Kidney (tissue), 14 donors: ENCODE results near the gene CCSER2. TPM values are rescaled to one million over a fixed set of nuclear protein-coding genes. Genes with fewer than 3 reads are reported as not detected.
A peak's percentile ranks its signal among the peaks of the same experiment; 100 is the strongest.

Experiments used
- DNase-seq, 5 donors: peaks; one replicate each; pipeline ENCODE4 v3.0.0-alpha.2; 2013 to 2020
- FAIRE-seq: peaks from 2 replicates; lab custom pipeline; 2012; peaks lifted over from hg19 to GRCh38; lab: Jason Lieb, UNC
- H3K27ac ChIP-seq, 2 donors: one replicate each; pipeline ENCODE4 v1.7.0; 2013; ENCODE audit warnings: low read depth in 2 of 2, low read length in 2 of 2, inconsistent platforms in 1 of 2
- H3K27me3 ChIP-seq: one replicate; pipeline ENCODE4 v1.7.1; 2013; ENCODE audit warnings: low read length, inconsistent platforms; ENCODE audit not compliant: control insufficient read depth, insufficient read depth
- H3K36me3 ChIP-seq, 3 donors: one replicate each; pipeline versions ENCODE4 v1.7.0 to v1.7.1; 2013; ENCODE audit warnings: low read length in 3 of 3, control low read depth in 1 of 3, inconsistent platforms in 1 of 3; ENCODE audit not compliant: insufficient read depth in 3 of 3, control insufficient read depth in 2 of 3
- H3K4me1 ChIP-seq, 3 donors: one replicate each; pipeline versions ENCODE4 v1.7.0 to v1.7.1; 2013; ENCODE audit warnings: low read length in 3 of 3, inconsistent platforms in 1 of 3, low read depth in 1 of 3; ENCODE audit not compliant: control insufficient read depth in 2 of 3, insufficient read depth in 2 of 3
- H3K4me3 ChIP-seq, 3 donors: one replicate each; pipeline versions ENCODE4 v1.7.0 to v1.8.1; 2013; ENCODE audit warnings: low read length in 3 of 3, control low read depth in 1 of 3, inconsistent platforms in 1 of 3
- H3K9ac ChIP-seq, 3 donors: one replicate each; pipeline versions ENCODE4 v1.7.0 to v1.7.1; 2013; ENCODE audit warnings: low read length in 3 of 3, control low read depth in 1 of 3, inconsistent platforms in 1 of 3
- H3K9me3 ChIP-seq, 3 donors: one replicate each; pipeline versions ENCODE4 v1.7.0 to v1.7.1; 2013; ENCODE audit warnings: low read length in 3 of 3, control low read depth in 1 of 3, inconsistent platforms in 1 of 3; ENCODE audit not compliant: control insufficient read depth in 2 of 3, insufficient read depth in 1 of 3
- intact Hi-C: fragments of 100-400 bp; cut with DNase I; formaldehyde crosslinking; loops from one replicate; pipeline ENCODE4 v1.11.1; 2022
- polyA plus RNA-seq: library from polyadenylated mRNA; stranded (reverse); fragments of 350-450 nt; fragmentation: Illumina TruSeq; extraction: RNeasy Lipid Tissue Mini Kit (QIAGEN cat#74804); gene quantifications from one replicate; pipeline ENCODE4 v1.2.3, GENCODE V29; 2014; ENCODE audit warnings: low read depth, low replicate concordance; ENCODE audit not compliant: insufficient read depth
- total RNA-seq: library from RNA; stranded (reverse); fragmentation: NEBNext Ultra II Directional; extraction: Animal tissue kit (Norgen Biotek cat#: 25700); gene quantifications from one replicate; pipeline ENCODE4 v1.2.1, GENCODE V29; 2021
- TF ChIP-seq, protein P1 (sequence below): IDR thresholded peaks from 3 replicates; pipeline ENCODE4 v1.5.1; 2012; ENCODE audit warnings: mild to moderate bottlenecking, moderate library complexity, borderline replicate concordance; ENCODE audit not compliant: insufficient read depth; ENCODE audit errors: extremely low read depth
- donor health status: control.
- donor health status: control.
- donor health status: control.
- donor health status: control.
- donor health status: control.
- donor health status: DM: yes; HTN: yes; CAD: no.
- donor health status: Normal renal cell carcinoma (clear cell type).

Gene CCSER2
- total and polyA plus RNA-seq, 2 donors from 2014 or later = 12.6 to 46.4 TPM

DNA sequence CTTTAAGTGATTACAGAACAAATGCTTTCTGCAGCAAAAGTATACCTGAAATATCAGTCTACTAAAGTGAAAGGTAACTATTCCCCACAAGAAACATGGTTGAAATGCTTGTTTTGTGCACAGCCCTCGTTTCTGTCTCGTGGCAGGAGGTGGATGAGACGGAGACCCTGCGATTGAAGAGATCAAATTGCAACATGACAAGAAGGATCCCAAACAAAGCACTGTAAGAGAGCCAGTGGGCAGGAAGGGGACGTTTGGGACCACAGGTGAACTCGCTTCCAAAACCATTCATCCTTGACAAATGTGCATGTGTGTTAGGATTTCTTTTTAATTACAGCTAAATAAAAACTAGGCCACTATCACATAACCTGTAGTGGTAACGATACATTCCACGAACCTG is 192.6 kb downstream of the CCSER2 start:
- no peak overlapping the region for H3K9ac ChIP-seq
- no peaks in the 10 kb centered on the region for H3K36me3 ChIP-seq

DNA sequence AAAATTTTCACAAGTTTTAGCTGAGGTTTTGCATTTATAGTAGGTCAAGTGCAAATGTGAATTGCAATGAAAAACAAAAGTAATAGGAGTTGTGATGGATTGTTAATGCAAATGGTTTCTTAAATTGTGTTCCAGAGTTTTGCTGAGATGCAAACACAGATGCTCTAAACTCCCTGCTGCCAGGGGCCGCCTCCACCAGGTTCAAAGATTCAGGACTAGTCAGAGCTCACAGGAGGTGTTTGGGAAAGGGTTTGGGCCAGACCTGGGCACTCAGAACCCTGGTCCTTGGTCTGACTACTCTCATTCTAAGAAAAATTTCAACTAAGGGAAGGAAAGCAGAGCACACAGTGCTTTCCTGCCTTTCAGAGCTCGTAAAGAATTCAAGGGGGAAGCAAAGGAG is 193.1 kb downstream of the CCSER2 start:
- Histone ChIP-seq H3K9me3 (no peaks in the 10 kb centered on the region), H3K9ac (no peak overlapping the region), H3K4me1 (no peaks in the 10 kb centered on the region), H3K27ac (no peak overlapping the region), H3K4me3 (no peak overlapping the region), H3K36me3 (no peaks in the 10 kb centered on the region), H3K27me3 (no peaks in the 10 kb centered on the region)
- intact Hi-C loops = no loop called here
- TF ChIP-seq, protein P1, sequence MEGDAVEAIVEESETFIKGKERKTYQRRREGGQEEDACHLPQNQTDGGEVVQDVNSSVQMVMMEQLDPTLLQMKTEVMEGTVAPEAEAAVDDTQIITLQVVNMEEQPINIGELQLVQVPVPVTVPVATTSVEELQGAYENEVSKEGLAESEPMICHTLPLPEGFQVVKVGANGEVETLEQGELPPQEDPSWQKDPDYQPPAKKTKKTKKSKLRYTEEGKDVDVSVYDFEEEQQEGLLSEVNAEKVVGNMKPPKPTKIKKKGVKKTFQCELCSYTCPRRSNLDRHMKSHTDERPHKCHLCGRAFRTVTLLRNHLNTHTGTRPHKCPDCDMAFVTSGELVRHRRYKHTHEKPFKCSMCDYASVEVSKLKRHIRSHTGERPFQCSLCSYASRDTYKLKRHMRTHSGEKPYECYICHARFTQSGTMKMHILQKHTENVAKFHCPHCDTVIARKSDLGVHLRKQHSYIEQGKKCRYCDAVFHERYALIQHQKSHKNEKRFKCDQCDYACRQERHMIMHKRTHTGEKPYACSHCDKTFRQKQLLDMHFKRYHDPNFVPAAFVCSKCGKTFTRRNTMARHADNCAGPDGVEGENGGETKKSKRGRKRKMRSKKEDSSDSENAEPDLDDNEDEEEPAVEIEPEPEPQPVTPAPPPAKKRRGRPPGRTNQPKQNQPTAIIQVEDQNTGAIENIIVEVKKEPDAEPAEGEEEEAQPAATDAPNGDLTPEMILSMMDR = no peak
- FAIRE-seq (no peak), DNase-seq (no peak)

More for the DNA sequence above, 192.6 kb downstream of the CCSER2 start:
- Histone ChIP-seq H3K27ac (no peak overlapping the region), H3K4me3 (no peak overlapping the region), H3K4me1 (no peaks in the 10 kb centered on the region), H3K27me3 (no peaks in the 10 kb centered on the region), H3K9me3 (no peaks in the 10 kb centered on the region)
- intact Hi-C loops = no loop called here
- TF ChIP-seq, protein P1 = no peak
- FAIRE-seq = no peak
- DNase-seq = peak in 1 of 5 donors; percentile 37

DNA sequence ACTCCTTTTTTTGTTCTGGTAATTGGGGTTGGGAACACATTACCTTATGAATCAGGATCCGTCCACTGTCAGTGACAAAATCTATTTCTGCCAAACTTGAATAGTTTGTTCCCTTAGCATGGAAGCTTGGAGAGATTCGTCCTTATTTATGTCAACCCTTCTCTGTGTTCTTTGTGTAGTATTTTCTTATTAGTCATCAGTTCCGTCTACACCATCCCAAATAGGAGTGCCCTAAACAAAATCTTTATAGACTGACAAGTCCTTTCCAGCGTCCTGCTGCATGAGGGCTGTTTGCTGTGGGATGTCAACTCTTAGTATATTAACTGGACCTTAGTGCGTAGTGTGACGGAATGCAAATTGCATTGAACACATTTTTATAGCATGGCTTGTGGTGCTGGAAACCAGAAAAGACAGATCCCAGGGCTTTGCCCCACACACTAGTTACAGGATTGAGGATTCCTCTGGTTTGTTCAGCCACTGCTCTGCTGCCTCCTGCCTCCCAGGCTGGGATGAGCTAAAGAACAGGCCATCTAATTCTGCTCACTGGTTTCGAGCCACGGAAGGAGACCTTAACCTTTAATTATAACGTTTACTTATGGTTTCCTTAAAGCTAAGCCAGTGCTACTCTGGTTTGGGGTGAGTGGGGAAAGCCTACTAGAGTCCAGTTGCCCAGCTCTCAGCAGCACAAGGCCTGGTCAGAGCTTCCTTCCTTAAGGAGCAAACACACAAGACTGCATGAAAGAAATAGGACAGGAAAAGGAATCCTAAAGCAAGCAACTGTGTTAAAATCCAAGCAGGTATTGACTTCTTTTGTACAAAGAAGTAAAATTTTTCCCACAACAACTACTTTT is 194.4 kb downstream of the CCSER2 start:
- H3K27ac ChIP-seq = no peak overlapping the region
- no peak overlapping the region for H3K9ac ChIP-seq
- H3K9me3 ChIP-seq = no peaks in the 10 kb centered on the region
- H3K4me1 ChIP-seq = no peaks in the 10 kb centered on the region
- FAIRE-seq = no peak
- no peaks in the 10 kb centered on the region for H3K27me3 ChIP-seq
- DNase-seq = peak in 1 of 5 donors; percentile 41
- no peak overlapping the region for H3K4me3 ChIP-seq
- intact Hi-C loops = no loop called here
- TF ChIP-seq, protein P1 = no peak
- no peaks in the 10 kb centered on the region for H3K36me3 ChIP-seq
